ENCODE measurements around the gene TUT4. TPM values are rescaled to one million over a fixed set of nuclear protein-coding genes. Genes with fewer than 3 reads are reported as not detected.

The TUT4 gene
- polyA plus RNA-seq, 1 donor from 2014 or later: 84.1 TPM

DNA sequence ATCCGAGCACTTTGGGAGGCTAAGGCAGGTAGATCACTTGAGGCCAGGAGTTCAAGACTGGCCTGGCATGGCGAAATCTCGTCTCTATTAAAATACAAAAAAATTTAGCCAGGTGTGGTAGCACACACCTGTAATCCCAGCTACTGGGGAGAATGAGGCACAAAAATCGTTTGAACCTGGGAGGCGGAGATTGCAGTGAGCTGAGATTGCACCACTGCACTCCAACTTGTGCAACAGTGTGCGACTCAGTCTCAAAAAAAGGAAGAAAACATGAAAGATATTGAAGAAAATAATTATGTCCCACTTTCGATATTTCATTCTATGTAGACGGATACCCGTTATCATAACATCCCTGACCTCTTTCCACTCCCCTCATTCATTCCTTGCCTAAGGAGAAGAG, 19.2 kb downstream of the TUT4 start:
- H3K9me2 ChIP-seq (ENCODE audit: insufficient read depth, low read length): no peaks in the 10 kb centered on the region
- H3K27me3 ChIP-seq (ENCODE audit: insufficient read depth, low read depth, low read length): no peaks in the 10 kb centered on the region
- no peak overlapping the region for H3K4me3 ChIP-seq (ENCODE audit: low read length)
- H3K27ac ChIP-seq (ENCODE audit: low read length): no peak overlapping the region
- H3K36me3 ChIP-seq (ENCODE audit: insufficient read depth, low read length): no peaks in the 10 kb centered on the region
- no peaks in the 10 kb centered on the region for H3K9me3 ChIP-seq (ENCODE audit: low read length)
- TF ChIP-seq POLR2AphosphoS5 (IDR thresholded peaks at IDR 0.05) (no peak), EP300 (conservative IDR thresholded peaks at IDR 0.05; ENCODE audit: poor library complexity, severe bottlenecking) (no peak), MXI1 (conservative IDR thresholded peaks at IDR 0.05; ENCODE audit: poor library complexity, severe bottlenecking) (no peak), RAD21 (conservative IDR thresholded peaks at IDR 0.05) (no peak), TAF1 (IDR thresholded peaks at IDR 0.05; ENCODE audit: low read depth) (no peak), SMC3 (conservative IDR thresholded peaks at IDR 0.05; ENCODE audit: poor library complexity) (no peak), EZH2 (IDR thresholded peaks at IDR 0.05; ENCODE audit: borderline replicate concordance, insufficient read depth, low read length, poor library complexity, severe bottlenecking) (no peak)
- TF ChIP-seq, protein P1, sequence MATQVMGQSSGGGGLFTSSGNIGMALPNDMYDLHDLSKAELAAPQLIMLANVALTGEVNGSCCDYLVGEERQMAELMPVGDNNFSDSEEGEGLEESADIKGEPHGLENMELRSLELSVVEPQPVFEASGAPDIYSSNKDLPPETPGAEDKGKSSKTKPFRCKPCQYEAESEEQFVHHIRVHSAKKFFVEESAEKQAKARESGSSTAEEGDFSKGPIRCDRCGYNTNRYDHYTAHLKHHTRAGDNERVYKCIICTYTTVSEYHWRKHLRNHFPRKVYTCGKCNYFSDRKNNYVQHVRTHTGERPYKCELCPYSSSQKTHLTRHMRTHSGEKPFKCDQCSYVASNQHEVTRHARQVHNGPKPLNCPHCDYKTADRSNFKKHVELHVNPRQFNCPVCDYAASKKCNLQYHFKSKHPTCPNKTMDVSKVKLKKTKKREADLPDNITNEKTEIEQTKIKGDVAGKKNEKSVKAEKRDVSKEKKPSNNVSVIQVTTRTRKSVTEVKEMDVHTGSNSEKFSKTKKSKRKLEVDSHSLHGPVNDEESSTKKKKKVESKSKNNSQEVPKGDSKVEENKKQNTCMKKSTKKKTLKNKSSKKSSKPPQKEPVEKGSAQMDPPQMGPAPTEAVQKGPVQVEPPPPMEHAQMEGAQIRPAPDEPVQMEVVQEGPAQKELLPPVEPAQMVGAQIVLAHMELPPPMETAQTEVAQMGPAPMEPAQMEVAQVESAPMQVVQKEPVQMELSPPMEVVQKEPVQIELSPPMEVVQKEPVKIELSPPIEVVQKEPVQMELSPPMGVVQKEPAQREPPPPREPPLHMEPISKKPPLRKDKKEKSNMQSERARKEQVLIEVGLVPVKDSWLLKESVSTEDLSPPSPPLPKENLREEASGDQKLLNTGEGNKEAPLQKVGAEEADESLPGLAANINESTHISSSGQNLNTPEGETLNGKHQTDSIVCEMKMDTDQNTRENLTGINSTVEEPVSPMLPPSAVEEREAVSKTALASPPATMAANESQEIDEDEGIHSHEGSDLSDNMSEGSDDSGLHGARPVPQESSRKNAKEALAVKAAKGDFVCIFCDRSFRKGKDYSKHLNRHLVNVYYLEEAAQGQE (IDR thresholded peaks at IDR 0.05; ENCODE audit: borderline replicate concordance): no peak
- TF ChIP-seq, protein P2, sequence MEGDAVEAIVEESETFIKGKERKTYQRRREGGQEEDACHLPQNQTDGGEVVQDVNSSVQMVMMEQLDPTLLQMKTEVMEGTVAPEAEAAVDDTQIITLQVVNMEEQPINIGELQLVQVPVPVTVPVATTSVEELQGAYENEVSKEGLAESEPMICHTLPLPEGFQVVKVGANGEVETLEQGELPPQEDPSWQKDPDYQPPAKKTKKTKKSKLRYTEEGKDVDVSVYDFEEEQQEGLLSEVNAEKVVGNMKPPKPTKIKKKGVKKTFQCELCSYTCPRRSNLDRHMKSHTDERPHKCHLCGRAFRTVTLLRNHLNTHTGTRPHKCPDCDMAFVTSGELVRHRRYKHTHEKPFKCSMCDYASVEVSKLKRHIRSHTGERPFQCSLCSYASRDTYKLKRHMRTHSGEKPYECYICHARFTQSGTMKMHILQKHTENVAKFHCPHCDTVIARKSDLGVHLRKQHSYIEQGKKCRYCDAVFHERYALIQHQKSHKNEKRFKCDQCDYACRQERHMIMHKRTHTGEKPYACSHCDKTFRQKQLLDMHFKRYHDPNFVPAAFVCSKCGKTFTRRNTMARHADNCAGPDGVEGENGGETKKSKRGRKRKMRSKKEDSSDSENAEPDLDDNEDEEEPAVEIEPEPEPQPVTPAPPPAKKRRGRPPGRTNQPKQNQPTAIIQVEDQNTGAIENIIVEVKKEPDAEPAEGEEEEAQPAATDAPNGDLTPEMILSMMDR (IDR thresholded peaks at IDR 0.05; ENCODE audit: poor library complexity, severe bottlenecking): no peak
- H3K4me2 ChIP-seq (ENCODE audit: low read length): no peak overlapping the region
- H3K79me2 ChIP-seq (replicated peaks; ENCODE audit: insufficient read depth, low read length): peaks cover 97% of the 10 kb centered on the region
- no peaks in the 10 kb centered on the region for H3F3A ChIP-seq (ENCODE audit: insufficient read depth, low read length, poor library complexity, severe bottlenecking)
- H3K9ac ChIP-seq (ENCODE audit: low read length): no peak overlapping the region
- H4K20me1 ChIP-seq (ENCODE audit: insufficient read depth): no peaks in the 10 kb centered on the region
- H2AFZ ChIP-seq (ENCODE audit: low read depth, low read length): no peak overlapping the region

DNA sequence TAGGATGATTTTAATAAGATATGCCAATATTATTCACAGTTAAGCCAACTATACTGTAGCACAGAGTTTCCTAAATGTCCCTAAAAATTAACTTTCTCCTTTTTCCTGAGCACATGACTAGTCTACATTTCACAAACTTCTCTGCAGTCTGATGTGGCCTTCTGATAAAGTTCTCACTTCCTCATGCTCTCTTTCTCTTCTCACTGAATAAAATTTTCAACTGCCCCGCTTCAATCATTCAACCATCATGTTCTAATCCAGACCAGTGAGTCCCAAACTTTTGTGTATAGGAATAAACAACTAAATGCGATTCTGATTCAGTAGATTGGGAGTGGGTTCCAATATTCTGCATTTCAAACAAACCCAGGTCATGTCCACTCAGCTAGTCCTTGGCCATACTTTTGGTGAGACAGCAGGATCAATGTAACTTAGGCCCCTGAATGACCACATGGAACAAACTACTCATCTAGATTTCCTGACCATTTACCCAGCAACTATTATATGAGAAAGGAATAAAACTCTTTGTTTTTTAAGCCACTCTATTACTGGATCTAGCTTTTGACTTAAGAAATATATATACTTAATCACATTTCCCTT, 20.1 kb downstream of the TUT4 start:
- no peaks in the 10 kb centered on the region for H4K20me1 ChIP-seq (ENCODE audit: insufficient read depth)
- TF ChIP-seq, protein P2 (IDR thresholded peaks at IDR 0.05; ENCODE audit: poor library complexity, severe bottlenecking): no peak
- TF ChIP-seq TAF1 (IDR thresholded peaks at IDR 0.05; ENCODE audit: low read depth): no peak
- TF ChIP-seq, protein P1 (IDR thresholded peaks at IDR 0.05; ENCODE audit: borderline replicate concordance): no peak
- TF ChIP-seq EZH2 (IDR thresholded peaks at IDR 0.05; ENCODE audit: borderline replicate concordance, insufficient read depth, low read length, poor library complexity, severe bottlenecking): no peak
- TF ChIP-seq POLR2AphosphoS5 (IDR thresholded peaks at IDR 0.05): no peak
- no peak overlapping the region for H3K4me3 ChIP-seq (ENCODE audit: low read length)
- H3K9ac ChIP-seq (ENCODE audit: low read length): no peak overlapping the region
- no peaks in the 10 kb centered on the region for H3K9me3 ChIP-seq (ENCODE audit: low read length)
- H3K4me2 ChIP-seq (ENCODE audit: low read length): no peak overlapping the region
- H3K27me3 ChIP-seq (ENCODE audit: insufficient read depth, low read depth, low read length): no peaks in the 10 kb centered on the region
- no peak overlapping the region for H3K27ac ChIP-seq (ENCODE audit: low read length)
- no peaks in the 10 kb centered on the region for H3K36me3 ChIP-seq (ENCODE audit: insufficient read depth, low read length)
- H2AFZ ChIP-seq (ENCODE audit: low read depth, low read length): no peak overlapping the region
- no peaks in the 10 kb centered on the region for H3K9me2 ChIP-seq (ENCODE audit: insufficient read depth, low read length)
- no peaks in the 10 kb centered on the region for H3F3A ChIP-seq (ENCODE audit: insufficient read depth, low read length, poor library complexity, severe bottlenecking)
- peaks cover 93% of the 10 kb centered on the region for H3K79me2 ChIP-seq (replicated peaks; ENCODE audit: insufficient read depth, low read length)
